Trophoblast cell (in vitro differentiated cells and primary cell): ENCODE data around the gene OTOP3.

Experiments used
- DNase-seq, 2 donors: peaks; one replicate each; pipeline ENCODE4 v3.0.0-alpha.2; 2016
- H2AFZ ChIP-seq: 2 replicates; pipeline ENCODE4 v1.6.1; 2013; ENCODE audit warnings: low read length, moderate library complexity, mild to moderate bottlenecking; ENCODE audit not compliant: insufficient read depth, poor library complexity
- H2AK5ac ChIP-seq: 2 replicates; pipeline ENCODE4 v1.6.1; 2013; ENCODE audit warnings: mild to moderate bottlenecking, low read length
- H2BK120ac ChIP-seq: 2 replicates; pipeline ENCODE4 v1.6.1; 2013; ENCODE audit warnings: low read length, mild to moderate bottlenecking, moderate library complexity; ENCODE audit not compliant: insufficient read depth, poor library complexity
- H2BK12ac ChIP-seq: 2 replicates; pipeline ENCODE4 v1.6.1; 2013; ENCODE audit warnings: mild to moderate bottlenecking, low read length, moderate library complexity
- H2BK5ac ChIP-seq: 2 replicates; pipeline ENCODE4 v1.6.1; 2013; ENCODE audit warnings: low read length, low read depth, moderate library complexity, mild to moderate bottlenecking; ENCODE audit not compliant: poor library complexity
- H3K14ac ChIP-seq: 2 replicates; pipeline ENCODE4 v1.6.1; 2013; ENCODE audit warnings: mild to moderate bottlenecking, low read length
- H3K18ac ChIP-seq: 2 replicates; pipeline ENCODE4 v1.6.1; 2013; ENCODE audit warnings: mild to moderate bottlenecking, low read length
- H3K23ac ChIP-seq: 2 replicates; pipeline ENCODE4 v1.6.1; 2013; ENCODE audit warnings: low read length
- H3K27ac ChIP-seq: 2 replicates; pipeline ENCODE4 v1.5.1; 2013; ENCODE audit warnings: low read depth, mild to moderate bottlenecking, inconsistent platforms, low read length, moderate library complexity
- H3K27me3 ChIP-seq: 2 replicates; pipeline ENCODE4 v1.6.1; 2013; ENCODE audit warnings: inconsistent platforms, mild to moderate bottlenecking, low read length, moderate library complexity; ENCODE audit not compliant: insufficient read depth
- H3K36me3 ChIP-seq, 2 experiments: 1 replicate in 1 of 2; 2 replicates in 1 of 2; pipeline ENCODE4 v1.6.1; 2013; ENCODE audit warnings: low read length in 2 of 2, mild to moderate bottlenecking in 2 of 2, moderate library complexity in 1 of 2; ENCODE audit not compliant: insufficient read depth in 2 of 2, control insufficient read depth in 1 of 2
- H3K4ac ChIP-seq: 2 replicates; pipeline ENCODE4 v1.6.1; 2013; ENCODE audit warnings: low read depth, mild to moderate bottlenecking, low read length, moderate library complexity
- H3K4me1 ChIP-seq, 2 experiments: 1 replicate in 1 of 2; 2 replicates in 1 of 2; pipeline ENCODE4 v1.6.1; 2013; ENCODE audit warnings: low read length in 2 of 2, mild to moderate bottlenecking in 2 of 2, moderate library complexity in 1 of 2; ENCODE audit not compliant: insufficient read depth in 2 of 2, control insufficient read depth in 1 of 2
- H3K4me2 ChIP-seq: 2 replicates; pipeline ENCODE4 v1.6.1; 2013; ENCODE audit warnings: inconsistent platforms, mild to moderate bottlenecking, low read length, moderate library complexity
- H3K4me3 ChIP-seq: 2 replicates; pipeline ENCODE4 v1.5.1; 2013; ENCODE audit warnings: mild to moderate bottlenecking, low read depth, low read length, inconsistent platforms
- H3K79me1 ChIP-seq: one replicate; pipeline ENCODE4 v1.6.1; 2013; ENCODE audit warnings: low read length
- H3K79me2 ChIP-seq: 2 replicates; pipeline ENCODE4 v1.6.1; 2013; ENCODE audit warnings: low read length, mild to moderate bottlenecking; ENCODE audit not compliant: control insufficient read depth, insufficient read depth, poor library complexity
- H3K9ac ChIP-seq: 2 replicates; pipeline ENCODE4 v1.6.1; 2013; ENCODE audit warnings: mild to moderate bottlenecking, low read length
- H3K9me3 ChIP-seq: 2 replicates; pipeline ENCODE4 v1.6.1; 2013; ENCODE audit warnings: low read depth, mild to moderate bottlenecking, control low read depth, inconsistent platforms, low read length; ENCODE audit not compliant: insufficient read depth
- H4K12ac ChIP-seq: 2 replicates; pipeline ENCODE4 v1.6.1; 2013; ENCODE audit warnings: low read depth, mild to moderate bottlenecking, low read length, moderate library complexity
- H4K8ac ChIP-seq: 2 replicates; pipeline ENCODE4 v1.6.1; 2013; ENCODE audit warnings: low read depth, mild to moderate bottlenecking, low read length, moderate library complexity
- H4K91ac ChIP-seq: one replicate; pipeline ENCODE4 v1.6.1; 2013; ENCODE audit warnings: low read depth, mild to moderate bottlenecking, low read length, moderate library complexity
- WGBS: extraction: QIAGEN DNeasy Blood & Tissue Kit; methylation state at CpG from one replicate; pipeline ENCODE4 v1.1.7; 2013; ENCODE audit warnings: missing lambda C conversion rate; ENCODE audit not compliant: insufficient read length, insufficient coverage; ENCODE audit errors: extremely low coverage; 5-methylcytosine and 5-hydroxymethylcytosine counted together

The OTOP3 gene

GRCh38 chr17:74916136-74916850 is 19.4 kb upstream of the OTOP3 start:
- no peaks in the 10 kb centered on the region for H3K36me3 ChIP-seq
- no peak overlapping the region for H3K4me3 ChIP-seq
- no peak overlapping the region for H3K4me2 ChIP-seq
- H3K14ac ChIP-seq = no peak overlapping the region
- H4K91ac ChIP-seq = no peak overlapping the region
- no peaks in the 10 kb centered on the region for H3K79me1 ChIP-seq
- H3K23ac ChIP-seq = no peak overlapping the region
- H3K27ac ChIP-seq = no peak overlapping the region
- no peak overlapping the region for H2AFZ ChIP-seq
- no peak overlapping the region for H3K18ac ChIP-seq
- H3K79me2 ChIP-seq = no peaks in the 10 kb centered on the region
- H4K8ac ChIP-seq = no peak overlapping the region
- H2AK5ac ChIP-seq = no peak overlapping the region
- no CpG with 5 or more reads among the region's 13 CpGs for WGBS
- H3K4me1 ChIP-seq = no peaks in the 10 kb centered on the region
- H3K9me3 ChIP-seq = peaks cover 5% of the 10 kb centered on the region
- H2BK120ac ChIP-seq = no peak overlapping the region
- no peak overlapping the region for H2BK12ac ChIP-seq
- no peak overlapping the region for H2BK5ac ChIP-seq
- H3K27me3 ChIP-seq = no peaks in the 10 kb centered on the region
- no peak overlapping the region for H3K4ac ChIP-seq
- no peak overlapping the region for H4K12ac ChIP-seq
- DNase-seq = no peak
- no peak overlapping the region for H3K9ac ChIP-seq

- H3K23ac ChIP-seq = no peak overlapping the region
- H4K12ac ChIP-seq = no peak overlapping the region
- WGBS = no CpG with 5 or more reads among the region's 11 CpGs
- H3K4me3 ChIP-seq = no peak overlapping the region
- no peak overlapping the region for H2AFZ ChIP-seq
- no peak overlapping the region for H3K4me2 ChIP-seq
- no peaks in the 10 kb centered on the region for H3K79me1 ChIP-seq
- H3K9ac ChIP-seq = no peak overlapping the region
- H4K8ac ChIP-seq = no peak overlapping the region
- H3K18ac ChIP-seq = no peak overlapping the region
- H3K9me3 ChIP-seq = peaks cover 7% of the 10 kb centered on the region
- no peak overlapping the region for H3K14ac ChIP-seq
- no peak overlapping the region for H4K91ac ChIP-seq
- no peak overlapping the region for H3K27ac ChIP-seq
- no peaks in the 10 kb centered on the region for H3K36me3 ChIP-seq
- H3K4ac ChIP-seq = no peak overlapping the region
- no peak overlapping the region for H2BK12ac ChIP-seq
- H2BK5ac ChIP-seq = no peak overlapping the region
- no peaks in the 10 kb centered on the region for H3K4me1 ChIP-seq
- H3K27me3 ChIP-seq = no peaks in the 10 kb centered on the region
- H2BK120ac ChIP-seq = no peak overlapping the region
- DNase-seq = no peak
- H3K79me2 ChIP-seq = no peaks in the 10 kb centered on the region
- no peak overlapping the region for H2AK5ac ChIP-seq
These were observed 18.9 kb upstream of the OTOP3 start for GRCh38 chr17:74916851-74917199.

- Histone ChIP-seq H3K36me3 (no peaks in the 10 kb centered on the region), H3K4me2 (no peak overlapping the region), H2AFZ (no peak overlapping the region), H4K91ac (no peak overlapping the region), H3K14ac (no peak overlapping the region), H3K27me3 (peaks cover 2% of the 10 kb centered on the region), H3K23ac (no peak overlapping the region), H3K79me1 (no peaks in the 10 kb centered on the region), H3K18ac (no peak overlapping the region), H4K12ac (no peak overlapping the region), H3K9me3 (peaks cover 7% of the 10 kb centered on the region), H3K4me1 (no peaks in the 10 kb centered on the region), H2BK120ac (no peak overlapping the region), H3K4me3 (no peak overlapping the region), H2BK12ac (no peak overlapping the region), H4K8ac (no peak overlapping the region), H3K9ac (no peak overlapping the region), H2AK5ac (no peak overlapping the region), H3K4ac (no peak overlapping the region), H3K27ac (no peak overlapping the region), H3K79me2 (no peaks in the 10 kb centered on the region), H2BK5ac (no peak overlapping the region)
- DNase-seq = no peak
- WGBS = no CpG with 5 or more reads among the region's 10 CpGs
These were observed 18.3 kb upstream of the OTOP3 start for GRCh38 chr17:74917430-74917829.

- H3K27ac ChIP-seq = no peak overlapping the region
- H3K14ac ChIP-seq = no peak overlapping the region
- no peak overlapping the region for H3K23ac ChIP-seq
- H3K79me2 ChIP-seq = no peaks in the 10 kb centered on the region
- no peak overlapping the region for H3K4me2 ChIP-seq
- H3K18ac ChIP-seq = no peak overlapping the region
- DNase-seq = no peak
- H3K36me3 ChIP-seq = no peaks in the 10 kb centered on the region
- H2AK5ac ChIP-seq = no peak overlapping the region
- H3K4ac ChIP-seq = no peak overlapping the region
- H2BK120ac ChIP-seq = no peak overlapping the region
- no peak overlapping the region for H4K12ac ChIP-seq
- no peaks in the 10 kb centered on the region for H3K4me1 ChIP-seq
- H2BK12ac ChIP-seq = no peak overlapping the region
- peaks cover 10% of the 10 kb centered on the region for H3K27me3 ChIP-seq
- H2AFZ ChIP-seq = no peak overlapping the region
- H4K8ac ChIP-seq = no peak overlapping the region
- H3K9me3 ChIP-seq = peaks cover 7% of the 10 kb centered on the region
- H2BK5ac ChIP-seq = no peak overlapping the region
- no peak overlapping the region for H3K9ac ChIP-seq
- no peaks in the 10 kb centered on the region for H3K79me1 ChIP-seq
- no peak overlapping the region for H3K4me3 ChIP-seq
- H4K91ac ChIP-seq = no peak overlapping the region
- no CpG with 5 or more reads among the region's 5 CpGs for WGBS
These were observed 16.8 kb upstream of the OTOP3 start for GRCh38 chr17:74918906-74919305.
